Measurements from ENCODE around the gene PACSIN3. TPM values are rescaled to one million over a fixed set of nuclear protein-coding genes. Genes with fewer than 3 reads are reported as not detected.

The PACSIN3 gene
- total and polyA plus RNA-seq, 2 donors (not counting 3 experiments of a cell fraction or from before 2014, with no cell fraction given): 15.2 to 27.2 TPM

DNA sequence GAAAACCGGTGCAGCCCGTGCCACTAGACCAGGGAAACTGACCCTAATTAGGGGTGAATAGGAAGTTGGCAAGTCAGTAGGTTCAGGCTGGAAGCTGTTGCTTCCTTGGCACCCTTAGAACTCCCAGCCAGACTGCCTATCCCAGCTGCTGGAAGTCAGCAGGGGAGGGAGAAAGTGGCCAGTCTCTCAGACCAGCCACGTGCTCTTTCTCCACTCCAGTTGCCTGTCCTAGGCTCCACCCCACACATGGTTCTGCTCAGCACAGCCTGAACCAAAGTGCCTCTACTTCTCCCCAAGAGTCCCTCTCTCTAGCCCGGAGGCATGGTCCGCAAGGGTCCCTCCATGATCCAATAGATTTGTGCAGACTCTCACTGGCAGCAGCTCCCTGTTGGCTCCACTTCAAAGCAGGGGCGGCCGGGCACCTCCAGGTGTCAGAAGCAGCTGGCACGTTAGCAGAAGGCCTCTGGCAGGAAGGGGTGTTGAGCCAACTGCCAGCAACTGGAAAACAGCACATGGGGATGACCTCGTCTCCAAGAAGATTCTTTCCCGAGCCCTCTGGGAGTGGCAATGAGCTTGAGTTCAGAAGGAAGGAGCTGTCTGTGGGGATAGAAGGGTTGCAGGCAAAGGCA lies 37.2 kb downstream of the PACSIN3 start:
- H3K4me1 ChIP-seq (ENCODE audit: control insufficient read depth, extremely low read depth, insufficient read depth, low read length): no peaks in the 10 kb centered on the region
- no peaks in the 10 kb centered on the region for H3K9me3 ChIP-seq (replicated peaks; ENCODE audit: control insufficient read depth, insufficient read depth, low read length)
- H2AFZ ChIP-seq (ENCODE audit: low read depth, low read length): no peak overlapping the region
- ChIA-PET CTCF (interaction anchor here (1.2 kb wide), 1 partner anchor 18 kb away, joined by 3 read pairs; no protein-coding TSS in a partner anchor), POLR2A (interaction anchor here (0.5 kb wide), 1 partner anchor 65 kb away, joined by 3 read pairs; no protein-coding TSS in a partner anchor)
- peaks cover 0 to 2% of the 10 kb centered on the region in 2 experiments for H3K36me3 ChIP-seq (ENCODE audit: control insufficient read depth in 2 of 2, extremely low read depth in 1 of 2, insufficient read depth in 2 of 2, low read length in 2 of 2)
- H3K4me3 ChIP-seq (replicated peaks in 1 of 3; ENCODE audit: insufficient read depth in 1 of 3, low read depth in 1 of 3, low read length in 3 of 3): no peak overlapping the region
- no peaks in the 10 kb centered on the region for H4K20me1 ChIP-seq (replicated peaks; ENCODE audit: control insufficient read depth, extremely low read depth, insufficient read depth, low read length)
- intact Hi-C loops (cut with micrococcal nuclease): no loop called here
- no peaks in the 10 kb centered on the region for H3K9me1 ChIP-seq (replicated peaks; ENCODE audit: control insufficient read depth, extremely low read depth, insufficient read depth, low read length)
- dilution Hi-C loops (cut with MboI; ENCODE audit: extremely low pct_ligation_motif_present, low sequenced_read_pairs): no loop called here
- H3K9ac ChIP-seq (replicated peaks; ENCODE audit: extremely low read depth, insufficient read depth, low read length): no peak overlapping the region
- DNase-seq (ENCODE audit: low read depth, low spot score): no peak
- no TSS peak for BruUV-seq (replicated peaks)
- no peaks in the 10 kb centered on the region for H3K27me3 ChIP-seq (ENCODE audit: control insufficient read depth in 2 of 2, insufficient read depth in 2 of 2, low read length in 2 of 2)
- no peak overlapping the region for H3K27ac ChIP-seq (ENCODE audit: insufficient read depth, low read depth, low read length)
- H3K4me2 ChIP-seq (ENCODE audit: insufficient read depth, low read length): no peak overlapping the region
- no peak for FAIRE-seq
- TF ChIP-seq, protein P1, sequence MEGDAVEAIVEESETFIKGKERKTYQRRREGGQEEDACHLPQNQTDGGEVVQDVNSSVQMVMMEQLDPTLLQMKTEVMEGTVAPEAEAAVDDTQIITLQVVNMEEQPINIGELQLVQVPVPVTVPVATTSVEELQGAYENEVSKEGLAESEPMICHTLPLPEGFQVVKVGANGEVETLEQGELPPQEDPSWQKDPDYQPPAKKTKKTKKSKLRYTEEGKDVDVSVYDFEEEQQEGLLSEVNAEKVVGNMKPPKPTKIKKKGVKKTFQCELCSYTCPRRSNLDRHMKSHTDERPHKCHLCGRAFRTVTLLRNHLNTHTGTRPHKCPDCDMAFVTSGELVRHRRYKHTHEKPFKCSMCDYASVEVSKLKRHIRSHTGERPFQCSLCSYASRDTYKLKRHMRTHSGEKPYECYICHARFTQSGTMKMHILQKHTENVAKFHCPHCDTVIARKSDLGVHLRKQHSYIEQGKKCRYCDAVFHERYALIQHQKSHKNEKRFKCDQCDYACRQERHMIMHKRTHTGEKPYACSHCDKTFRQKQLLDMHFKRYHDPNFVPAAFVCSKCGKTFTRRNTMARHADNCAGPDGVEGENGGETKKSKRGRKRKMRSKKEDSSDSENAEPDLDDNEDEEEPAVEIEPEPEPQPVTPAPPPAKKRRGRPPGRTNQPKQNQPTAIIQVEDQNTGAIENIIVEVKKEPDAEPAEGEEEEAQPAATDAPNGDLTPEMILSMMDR (IDR thresholded peaks at IDR 0.05; ENCODE audit: extremely low read depth in 1 of 2, insufficient read depth in 1 of 2, low read depth in 1 of 2, low read length in 2 of 2): no peak
- TF ChIP-seq POLR2AphosphoS5 (IDR thresholded peaks at IDR 0.05; ENCODE audit: insufficient read depth, low read depth, low read length) (no peak), GATA2 (IDR thresholded peaks at IDR 0.05; ENCODE audit: insufficient read depth, insufficient read length, low read depth, low read length) (no peak), JUN (IDR thresholded peaks at IDR 0.05; ENCODE audit: borderline replicate concordance, insufficient read depth, insufficient read length, low read depth) (no peak), EZH2 (IDR thresholded peaks at IDR 0.05; ENCODE audit: borderline replicate concordance, low read depth, low read length, severe bottlenecking) (no peak), POLR2A (IDR thresholded peaks at IDR 0.05; ENCODE audit: low read depth, low read length) (no peak), FOS (IDR thresholded peaks at IDR 0.05; ENCODE audit: borderline replicate concordance, insufficient read depth, low read length) (no peak), MYC (IDR thresholded peaks at IDR 0.05; ENCODE audit: low read depth, low read length) (no peak)
- TF ChIP-seq, protein P2, sequence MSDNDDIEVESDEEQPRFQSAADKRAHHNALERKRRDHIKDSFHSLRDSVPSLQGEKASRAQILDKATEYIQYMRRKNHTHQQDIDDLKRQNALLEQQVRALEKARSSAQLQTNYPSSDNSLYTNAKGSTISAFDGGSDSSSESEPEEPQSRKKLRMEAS (IDR thresholded peaks at IDR 0.05; ENCODE audit: insufficient read depth, insufficient read length): no peak
- H3K79me2 ChIP-seq (ENCODE audit: control insufficient read depth, insufficient read depth, low read length): no peaks in the 10 kb centered on the region

Data from endothelial cell of umbilical vein (primary cell).